Activated CD4-positive, alpha-beta T cell treated with anti-CD3 and anti-CD28 coated beads, Interleukin-10, Interleukin-2, amounts not matched to agents 100 ng/mL and 50 ng/mL, durations not matched to agents 16 hours and 8 hours (primary cell): ENCODE data around the gene SFT2D2.
A peak's percentile ranks its signal among the peaks of the same experiment; 100 is the strongest.
"Not testable (repeated sequence)": the region's sequence is repeated elsewhere in the genome, so short reads cannot be mapped to it uniquely, and the experiment has no call there.

Source experiments
- DNase-seq: peaks from one replicate; pipeline ENCODE4 v3.0.0-alpha.2; 2020

Gene SFT2D2

DNA sequence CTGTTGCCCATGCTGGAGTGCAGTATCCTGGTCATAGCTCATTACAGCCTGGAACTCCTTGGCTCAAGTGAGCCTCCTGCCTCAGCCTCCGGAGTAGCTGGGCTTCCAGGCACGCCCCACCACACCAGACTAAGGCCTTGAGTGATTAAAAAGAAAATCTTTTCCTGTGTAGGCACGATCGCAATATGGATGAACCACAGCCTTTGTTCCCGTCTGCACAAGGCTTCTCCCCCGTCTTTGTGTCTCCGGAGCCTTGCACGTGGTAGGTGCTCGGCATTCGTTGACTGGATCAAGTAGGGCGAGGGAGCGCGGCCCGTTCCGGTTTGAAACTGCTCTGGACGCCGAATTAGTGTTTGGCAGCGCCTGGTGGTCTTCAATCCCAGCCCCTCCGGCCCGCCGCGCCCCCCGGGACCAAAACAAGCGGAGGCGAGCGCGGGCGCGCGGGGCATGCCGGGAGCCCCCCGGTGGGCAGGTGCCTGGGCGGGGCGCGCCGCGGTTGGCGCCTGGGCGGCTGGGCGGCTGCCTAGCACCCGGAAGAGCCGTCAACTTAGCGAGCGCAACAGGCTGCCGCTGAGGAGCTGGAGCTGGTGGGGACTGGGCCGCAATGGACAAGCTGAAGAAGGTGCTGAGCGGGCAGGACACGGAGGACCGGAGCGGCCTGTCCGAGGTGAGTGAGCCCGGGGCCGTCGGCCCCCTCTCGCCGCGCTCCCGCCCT, at the start of gene SFT2D2:
TSS of gene SFT2D2 (plus strand) at position 529 of the 715 bp plus-strand sequence. CDS start at position 605, 76 bp downstream.
- peak; percentile 85 for DNase-seq

DNA sequence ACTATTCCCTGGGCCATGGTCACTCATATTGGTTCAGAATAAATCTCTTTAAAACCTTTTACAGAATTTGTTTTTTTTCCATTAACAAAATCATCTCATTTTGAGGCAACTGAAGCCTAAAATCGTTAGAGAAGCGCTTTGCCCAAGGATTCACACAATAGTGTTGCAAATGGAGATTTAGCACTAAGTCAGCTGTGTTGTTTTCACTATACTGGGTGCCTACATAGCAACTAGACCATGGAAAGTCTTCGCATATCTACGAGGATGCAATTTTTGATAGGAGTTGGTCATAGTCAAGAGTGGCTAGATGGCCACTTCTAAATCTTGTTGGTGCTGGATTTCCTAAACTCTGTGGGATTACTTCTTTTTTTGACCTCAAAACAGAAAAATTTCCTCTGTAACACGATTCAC, 47.6 kb upstream of the SFT2D2 start:
- no peak for DNase-seq

DNA sequence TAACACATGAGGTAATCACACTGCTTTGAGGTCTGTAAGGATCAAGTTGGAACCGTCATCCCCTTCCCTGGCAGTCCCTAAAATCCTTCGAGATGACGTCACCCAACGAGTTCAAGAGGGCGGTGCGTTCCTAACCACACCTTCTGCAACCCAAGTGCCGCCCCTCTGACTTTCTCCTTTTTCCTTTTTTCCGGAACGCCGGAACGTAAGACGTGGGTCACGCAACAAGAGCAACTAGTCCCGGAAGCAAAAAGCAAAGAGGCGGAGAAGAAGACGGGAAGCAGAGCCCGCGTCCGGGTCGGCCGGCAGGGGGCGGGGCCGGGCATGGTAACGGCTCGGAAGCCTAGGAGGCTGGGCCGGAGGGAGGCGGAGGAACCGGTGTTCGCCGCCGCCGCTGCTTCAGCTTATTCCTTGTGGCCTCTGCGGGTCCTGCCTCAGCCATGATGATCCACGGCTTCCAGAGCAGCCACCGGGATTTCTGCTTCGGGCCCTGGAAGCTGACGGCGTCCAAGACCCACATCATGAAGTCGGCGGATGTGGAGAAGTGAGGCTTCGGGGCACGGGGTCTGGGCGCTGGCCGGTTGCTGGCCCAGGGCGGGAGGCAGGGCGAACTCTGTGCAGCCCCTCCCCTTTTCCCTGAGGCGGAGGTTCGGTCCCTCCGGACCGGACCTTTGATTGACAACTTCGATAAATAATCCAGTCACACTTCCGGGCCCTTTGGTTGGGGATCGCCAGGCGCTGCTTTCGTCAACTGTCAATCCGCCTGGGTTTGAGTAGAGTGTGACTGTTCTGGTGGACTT, 47.0 kb upstream of the SFT2D2 start, which contains the start of gene TIPRL:
TSS of gene TIPRL (plus strand) at position 325 of the 800 bp plus-strand sequence. CDS start at position 441, 116 bp downstream.
- DNase-seq, result peak; percentile 98

DNA sequence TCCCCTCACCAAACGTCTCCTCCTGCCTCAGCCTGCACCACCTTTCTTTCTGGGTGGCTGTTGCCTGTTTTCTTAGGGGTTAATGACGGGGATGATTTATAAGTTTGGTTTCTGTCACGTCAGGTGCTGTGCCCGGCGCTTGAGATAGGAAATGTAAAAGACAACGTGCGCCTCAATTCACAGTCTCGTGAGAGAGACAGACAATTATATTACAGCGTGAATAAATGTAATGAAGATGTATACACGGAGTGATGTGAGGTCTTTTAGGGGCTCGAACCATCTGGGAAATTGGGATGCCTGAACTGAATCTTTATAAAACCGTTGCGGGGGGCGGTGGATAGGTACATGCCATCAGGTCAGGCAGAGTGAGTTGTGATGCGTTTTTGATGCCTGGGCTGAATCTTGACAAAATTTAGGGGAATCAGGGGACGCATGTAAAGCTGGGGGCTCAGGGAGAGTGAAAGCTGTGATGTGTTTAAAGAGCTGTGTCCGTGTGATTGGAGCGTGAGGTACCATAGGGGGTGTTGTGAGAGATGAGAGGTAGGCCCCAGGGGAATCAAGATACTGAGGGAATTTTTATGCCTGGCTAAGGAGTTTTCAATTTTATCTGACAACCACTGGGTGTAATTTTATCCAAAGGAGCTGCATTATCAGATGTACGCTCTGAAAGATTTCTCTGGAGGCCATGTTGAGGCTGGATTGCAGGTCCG, 46.2 kb upstream of the SFT2D2 start:
- peak; percentile 7 for DNase-seq

- DNase-seq, result no peak
Measured at GRCh38 chr1:168180148-168180524, 45.7 kb upstream of the SFT2D2 start.

DNA sequence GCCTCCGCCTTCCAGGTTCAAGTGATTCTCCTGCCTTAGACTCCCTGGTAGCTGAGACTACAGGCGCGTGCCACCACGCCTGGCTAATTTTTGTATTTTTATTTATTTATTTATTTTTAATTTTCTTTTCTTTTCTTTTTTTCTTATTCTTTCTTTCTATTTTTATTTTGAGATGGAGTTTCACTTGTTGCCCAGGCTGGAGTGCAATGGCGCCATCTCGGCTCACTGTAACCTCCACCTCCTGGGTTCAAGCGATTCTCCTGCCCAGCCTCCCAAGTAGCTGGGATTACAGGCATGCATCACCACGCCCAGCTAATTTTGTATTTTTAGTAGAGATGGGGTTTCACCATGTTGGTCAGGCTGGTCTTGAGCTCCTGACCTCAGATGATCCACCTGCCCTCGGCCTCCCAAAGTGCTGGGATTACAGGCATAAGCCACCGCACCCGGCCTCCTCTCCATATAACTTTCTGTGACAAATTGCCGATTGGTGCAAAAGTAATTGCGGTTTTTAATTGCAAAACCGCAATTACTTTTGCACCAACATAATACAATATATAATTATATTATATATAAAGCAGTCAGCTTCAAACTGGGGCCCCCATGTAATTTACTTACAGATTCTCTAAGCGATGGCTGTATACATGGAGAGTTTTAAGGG, 44.6 kb upstream of the SFT2D2 start:
- DNase-seq, result not testable (repeated sequence)

- no peak for DNase-seq
Measured at GRCh38 chr1:168187177-168187576, 38.6 kb upstream of the SFT2D2 start.

DNA sequence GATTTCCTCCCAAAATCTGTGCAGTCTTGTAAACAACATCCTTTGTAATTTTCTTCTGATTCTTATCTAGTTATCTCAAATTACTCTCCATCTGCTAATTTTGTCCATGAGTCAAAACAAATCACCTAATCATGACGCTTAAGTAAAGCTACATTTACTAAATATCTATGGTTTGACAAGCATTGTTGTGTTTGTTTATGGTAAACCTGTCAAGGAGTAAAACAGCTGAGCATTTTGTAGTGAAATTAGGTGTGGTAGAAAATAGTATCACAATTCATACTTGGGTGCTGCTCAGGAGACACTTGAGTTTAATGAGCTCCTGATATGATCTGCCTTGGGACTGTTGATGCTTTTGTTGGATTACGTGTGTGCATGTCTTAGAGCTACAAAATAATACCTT, 35.4 kb upstream of the SFT2D2 start:
- DNase-seq, result no peak

DNA sequence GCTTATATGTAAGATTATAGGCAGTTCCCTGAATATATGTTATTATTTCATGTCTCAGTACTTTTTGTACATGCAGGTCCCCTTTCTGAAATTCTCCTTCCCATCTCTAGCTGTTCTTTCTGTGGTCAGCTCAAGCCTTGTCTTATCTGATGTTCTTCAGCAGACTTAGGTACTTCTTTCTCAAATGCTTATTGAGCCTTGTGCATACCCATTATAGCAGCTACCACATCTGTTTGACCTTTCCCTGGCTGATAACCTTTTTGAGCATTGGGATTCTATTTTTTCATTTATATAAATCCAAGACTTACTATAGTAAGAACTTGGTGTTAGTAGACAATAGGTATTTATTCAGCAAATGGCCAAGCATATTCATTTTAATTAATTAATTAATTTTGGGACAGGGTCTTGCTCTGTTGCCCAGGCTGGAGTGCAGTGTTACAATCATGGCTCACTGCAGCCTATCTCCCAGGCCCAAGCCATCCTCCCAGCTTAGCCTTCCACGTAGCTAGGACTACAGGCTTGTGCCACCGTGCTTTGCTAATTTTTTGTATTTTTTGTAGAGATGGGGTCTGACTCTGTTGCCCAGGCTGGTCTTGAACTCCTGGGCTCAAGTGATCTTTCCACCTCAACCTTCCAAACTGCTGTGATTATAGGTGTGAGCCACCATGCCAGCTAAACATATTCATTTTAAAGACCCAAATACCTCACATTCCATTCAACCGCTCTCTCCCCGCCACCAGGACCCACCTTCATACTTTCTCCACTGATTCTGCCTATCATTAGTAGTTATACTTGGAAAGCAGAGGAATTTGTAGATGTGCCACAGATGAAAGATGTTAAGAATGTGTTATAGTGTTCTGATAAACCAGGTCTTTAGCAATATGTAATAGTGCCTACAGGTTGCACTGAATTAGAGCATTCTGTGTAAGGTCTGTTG, 30.3 kb upstream of the SFT2D2 start:
- DNase-seq, result no peak

- DNase-seq, result no peak
Measured at GRCh38 chr1:168199056-168199455, 26.7 kb upstream of the SFT2D2 start.

- no peak for DNase-seq
Measured at GRCh38 chr1:168202941-168203654, 22.7 kb upstream of the SFT2D2 start.

DNA sequence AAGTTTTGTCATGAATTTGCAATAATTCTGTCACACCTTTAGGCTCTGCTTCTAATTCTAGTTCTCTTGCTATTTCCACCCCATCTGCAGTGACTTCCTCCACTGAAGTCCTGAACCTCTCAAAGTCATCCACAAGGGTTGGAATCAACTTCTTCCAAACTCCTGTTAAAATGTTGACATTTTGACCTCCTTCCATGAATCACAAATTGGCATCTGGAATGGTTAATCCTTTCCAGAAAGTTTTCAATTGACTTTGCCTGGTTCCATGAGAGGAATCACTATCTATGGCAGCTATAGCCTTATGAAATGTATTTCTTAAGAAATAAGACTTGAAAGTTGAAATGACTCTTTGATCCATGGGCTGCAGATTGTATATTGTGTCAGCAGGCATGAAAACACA, 19.7 kb upstream of the SFT2D2 start:
- no peak for DNase-seq

DNA sequence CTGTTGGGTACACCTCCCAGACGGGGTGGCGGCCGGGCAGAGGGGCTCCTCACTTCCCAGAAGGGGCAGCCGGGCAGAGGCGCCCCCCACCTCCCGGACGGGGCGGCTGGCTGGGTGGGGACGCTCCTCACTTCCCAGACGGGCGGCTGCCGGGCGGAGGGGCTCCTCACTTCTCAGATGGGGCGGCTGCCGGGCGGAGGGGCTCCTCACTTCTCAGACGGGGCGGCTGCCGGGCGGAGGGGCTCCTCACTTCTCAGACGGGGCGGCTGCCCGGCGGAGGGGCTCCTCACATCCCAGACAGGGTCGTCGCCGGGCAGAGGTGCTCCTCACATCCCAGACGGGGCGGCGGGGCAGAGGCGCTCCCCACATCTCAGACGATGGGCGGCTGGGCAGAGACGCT, 18.1 kb upstream of the SFT2D2 start:
- not testable (repeated sequence) for DNase-seq

DNA sequence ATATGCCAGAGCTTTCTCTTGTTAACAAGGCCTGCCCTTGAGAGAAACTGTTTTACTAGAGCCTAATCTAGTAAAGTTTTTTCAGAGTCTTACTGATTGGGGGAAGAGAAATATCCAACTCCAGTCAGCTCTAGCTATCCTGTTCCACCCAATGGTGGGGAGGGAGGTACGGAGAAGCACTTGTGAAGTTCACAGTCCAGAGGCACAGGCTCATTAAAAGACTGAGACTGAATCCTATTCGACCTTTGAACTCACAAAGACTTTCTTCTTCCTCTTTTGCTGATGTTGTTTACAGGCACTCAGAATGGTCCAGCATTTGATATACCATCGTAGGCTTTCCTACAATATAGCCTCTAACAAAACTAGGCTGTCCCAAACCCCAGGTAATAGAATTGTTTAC, 15.5 kb upstream of the SFT2D2 start:
- no peak for DNase-seq

- no peak for DNase-seq
Measured at GRCh38 chr1:168213349-168213748, 12.5 kb upstream of the SFT2D2 start.

DNA sequence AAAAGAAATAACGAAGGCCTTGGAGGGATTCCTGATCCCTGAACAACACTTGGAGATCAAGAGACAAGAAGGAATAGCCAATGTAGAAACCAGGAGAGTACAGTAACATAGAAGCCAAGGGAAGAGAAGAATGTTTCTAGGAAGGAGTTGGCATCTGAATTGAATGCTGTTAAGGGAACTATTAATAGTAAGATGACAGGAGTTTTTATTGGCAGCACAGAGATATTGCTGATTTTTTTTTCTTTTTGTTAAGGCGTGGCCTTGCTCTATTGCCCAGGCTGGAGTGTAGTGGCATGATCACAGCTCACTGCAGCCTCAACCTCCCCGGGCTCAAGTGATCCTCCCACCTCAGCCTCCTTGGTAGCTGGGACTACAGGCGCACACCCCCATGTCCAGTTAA, 9.6 kb upstream of the SFT2D2 start:
- DNase-seq, result no peak

GRCh38 chr1:168217664-168218063, 8.1 kb upstream of the SFT2D2 start:
- DNase-seq, result no peak

DNA sequence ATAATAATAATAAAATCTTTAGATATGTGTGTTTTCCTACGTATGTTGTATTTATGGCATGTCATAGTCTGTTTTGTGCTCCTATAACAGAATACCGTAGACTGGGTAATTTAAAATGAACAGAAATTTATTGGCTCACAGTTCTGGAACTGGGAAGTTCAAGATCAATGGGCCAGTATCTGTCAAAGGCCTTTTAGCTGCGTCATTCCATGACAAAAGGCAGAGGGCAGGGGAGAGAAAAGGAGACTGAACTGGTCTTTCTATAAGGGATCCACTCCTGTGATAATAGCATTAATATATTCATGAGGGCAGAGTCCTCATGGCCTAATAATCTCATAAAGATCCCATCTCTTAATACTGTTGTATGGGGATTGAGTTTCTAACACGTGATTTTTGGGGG, 7.1 kb upstream of the SFT2D2 start:
- no peak for DNase-seq

DNA sequence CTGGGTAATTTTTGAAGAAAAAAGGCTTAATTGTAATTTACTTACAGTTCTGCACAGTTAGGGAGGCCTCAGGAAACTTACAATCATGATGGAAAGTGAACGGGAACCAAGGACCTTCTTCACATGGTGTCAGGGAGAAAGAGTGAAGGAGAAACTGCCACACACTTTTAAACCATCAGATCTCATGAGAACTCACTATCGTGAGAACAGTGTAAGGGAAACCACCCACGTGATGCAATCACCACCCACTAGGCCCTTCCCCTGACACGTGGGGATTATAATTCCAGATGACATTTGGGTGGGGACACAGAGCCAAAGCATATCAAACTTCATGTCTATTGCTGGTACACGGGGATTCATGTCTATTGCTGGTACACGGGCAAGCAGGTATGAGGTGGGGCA, 5.3 kb upstream of the SFT2D2 start:
- no peak for DNase-seq

GRCh38 chr1:168221275-168221674, 4.5 kb upstream of the SFT2D2 start:
- no peak for DNase-seq

DNA sequence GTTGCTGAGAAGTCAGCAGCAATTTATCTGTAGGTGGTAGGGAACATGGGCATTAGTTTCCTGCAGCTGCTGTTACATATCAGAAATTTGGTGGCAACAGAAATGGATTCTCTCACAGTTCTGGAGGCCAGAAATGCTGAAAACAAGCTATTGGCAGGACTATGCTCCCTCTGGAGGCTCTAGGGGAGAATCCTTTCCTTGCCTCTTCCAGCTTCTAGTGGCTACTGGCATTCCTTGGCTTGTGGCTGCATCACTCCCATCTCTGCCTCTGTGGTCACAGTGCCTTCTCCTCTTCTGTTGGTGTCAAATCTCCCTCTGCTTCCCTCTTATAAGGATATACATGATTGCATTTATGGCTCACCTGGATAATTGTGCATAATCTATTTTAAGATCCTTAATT, 2.5 kb upstream of the SFT2D2 start:
- no peak for DNase-seq
